Measurements from ENCODE around the gene KLK1. TPM values are rescaled to one million over a fixed set of nuclear protein-coding genes. Genes with fewer than 3 reads are reported as not detected.
A peak's percentile ranks its signal among the peaks of the same experiment; 100 is the strongest.

Gene KLK1
- total and polyA plus RNA-seq, 9 donors, result 0.15 to 0.54 (median 0.28) TPM; not detected in 1

DNA sequence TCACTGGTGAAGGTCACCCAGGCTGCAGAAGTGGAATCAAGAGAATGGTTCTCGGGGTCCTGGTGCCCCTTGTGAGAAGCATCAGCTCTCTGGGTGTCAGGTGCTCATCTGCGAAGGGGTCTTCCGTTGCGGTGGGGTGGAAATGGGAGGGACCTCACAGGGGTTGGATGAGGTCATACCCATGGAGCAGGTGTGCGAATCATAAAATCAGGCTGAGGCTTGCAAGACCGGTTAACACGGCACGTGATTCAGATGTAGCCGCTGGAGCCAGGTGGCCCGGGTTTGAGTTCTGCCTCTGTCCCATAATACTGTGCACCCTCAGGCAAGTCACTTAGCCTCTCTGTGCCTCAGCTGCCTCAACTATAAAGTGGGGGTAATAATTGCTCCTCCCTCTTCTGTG lies 13.7 kb upstream of the KLK1 start:
- Histone ChIP-seq H3K36me3 (ENCODE audit: control insufficient read depth, insufficient read depth, low read length) (no peaks in the 10 kb centered on the region), H3K27me3 (ENCODE audit: control insufficient read depth, insufficient read depth, low read length) (peaks cover 24% of the 10 kb centered on the region), H3K4me3 (ENCODE audit: low read length) (no peak overlapping the region), H3K27ac (ENCODE audit: low read length) (no peak overlapping the region), H3K9me3 (replicated peaks; ENCODE audit: control insufficient read depth, low read depth, low read length) (no peaks in the 10 kb centered on the region), H3K4me1 (ENCODE audit: control insufficient read depth, insufficient read depth, low read length) (peaks cover 10% of the 10 kb centered on the region)
- 68% methylated on average over 10 of the region's 10 CpGs for WGBS (ENCODE audit: insufficient coverage)
- DNase-seq, result no peak

DNA sequence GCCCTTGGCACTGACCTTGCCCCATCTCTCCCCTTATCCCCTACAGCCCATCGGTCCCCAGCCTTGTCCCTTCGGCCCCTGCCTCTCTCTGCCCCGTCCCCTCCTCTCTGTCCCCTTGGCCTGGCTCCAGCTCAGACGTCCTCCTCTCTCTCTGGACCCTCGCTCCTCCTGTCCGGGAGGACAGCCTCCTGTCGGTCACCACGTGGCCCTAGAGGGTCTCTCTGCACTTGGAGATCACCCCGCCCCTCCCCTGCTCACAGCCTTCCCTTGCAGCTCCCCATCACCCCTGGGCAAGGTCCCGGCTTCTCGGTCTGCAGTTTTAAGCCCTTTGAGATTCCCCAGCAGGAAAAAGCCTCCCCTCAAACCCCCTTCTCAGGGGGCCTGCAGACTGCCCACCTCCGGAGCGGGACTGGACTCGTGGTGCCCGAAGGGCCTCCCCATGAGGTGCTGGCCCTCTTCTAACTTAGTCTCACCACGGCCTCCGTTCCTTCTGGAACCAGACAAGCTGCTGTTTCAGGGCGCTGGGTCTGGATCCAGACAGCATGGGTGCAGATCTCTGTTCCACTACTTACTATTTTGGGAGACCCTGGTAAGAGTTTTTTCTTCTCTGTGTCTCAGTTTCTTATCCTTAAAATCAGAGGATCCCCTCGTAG lies 13.1 kb upstream of the KLK1 start:
- no peak for DNase-seq
- Histone ChIP-seq H3K36me3 (ENCODE audit: control insufficient read depth, insufficient read depth, low read length) (no peaks in the 10 kb centered on the region), H3K9me3 (replicated peaks; ENCODE audit: control insufficient read depth, low read depth, low read length) (no peaks in the 10 kb centered on the region), H3K27me3 (ENCODE audit: control insufficient read depth, insufficient read depth, low read length) (peaks cover 24% of the 10 kb centered on the region), H3K27ac (ENCODE audit: low read length) (no peak overlapping the region), H3K4me1 (ENCODE audit: control insufficient read depth, insufficient read depth, low read length) (peaks cover 10% of the 10 kb centered on the region), H3K4me3 (ENCODE audit: low read length) (no peak overlapping the region)
- WGBS (ENCODE audit: insufficient coverage), result 23% methylated on average over 12 of the region's 19 CpGs

- peak; percentile 62 for DNase-seq
- WGBS (ENCODE audit: insufficient coverage), result 2% methylated on average over 62 of the region's 67 CpGs
- Histone ChIP-seq H3K27ac (ENCODE audit: low read length) (no peak overlapping the region), H3K36me3 (ENCODE audit: control insufficient read depth, insufficient read depth, low read length) (no peaks in the 10 kb centered on the region), H3K9me3 (replicated peaks; ENCODE audit: control insufficient read depth, low read depth, low read length) (no peaks in the 10 kb centered on the region), H3K4me1 (ENCODE audit: control insufficient read depth, insufficient read depth, low read length) (peaks cover 10% of the 10 kb centered on the region), H3K27me3 (ENCODE audit: control insufficient read depth, insufficient read depth, low read length) (peaks cover 24% of the 10 kb centered on the region), H3K4me3 (ENCODE audit: low read length) (peak overlapping the region; percentile 50)
Observed at GRCh38 chr19:50835785-50836542, 12.4 kb upstream of the KLK1 start.

GRCh38 chr19:50835103-50835784 lies 11.7 kb upstream of the KLK1 start:
- Histone ChIP-seq H3K36me3 (ENCODE audit: control insufficient read depth, insufficient read depth, low read length) (no peaks in the 10 kb centered on the region), H3K9me3 (replicated peaks; ENCODE audit: control insufficient read depth, low read depth, low read length) (no peaks in the 10 kb centered on the region), H3K4me1 (ENCODE audit: control insufficient read depth, insufficient read depth, low read length) (peaks cover 10% of the 10 kb centered on the region), H3K4me3 (ENCODE audit: low read length) (peak overlapping the region; percentile 50), H3K27ac (ENCODE audit: low read length) (no peak overlapping the region), H3K27me3 (ENCODE audit: control insufficient read depth, insufficient read depth, low read length) (peaks cover 24% of the 10 kb centered on the region)
- no peak for DNase-seq
- WGBS (ENCODE audit: insufficient coverage), result 43% methylated on average over 8 of the region's 13 CpGs

DNA sequence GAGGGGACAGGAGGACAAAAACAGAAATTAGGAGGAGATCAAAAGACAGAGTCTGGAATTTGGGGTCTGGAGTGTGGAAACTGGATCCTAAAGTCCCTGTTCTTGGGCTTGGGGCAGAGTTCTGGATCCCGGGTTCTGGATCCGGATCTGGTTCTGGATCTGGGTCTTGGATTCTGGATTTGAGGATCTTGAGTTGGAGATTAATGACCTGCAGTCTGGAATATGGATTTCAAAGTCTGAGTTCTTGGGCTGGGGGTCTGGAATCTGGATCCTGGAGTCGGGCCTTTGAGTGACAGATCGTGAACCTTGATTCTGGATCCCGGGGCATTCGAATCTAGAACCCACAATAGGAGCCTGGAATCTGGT lies 10.2 kb upstream of the KLK1 start:
- H3K36me3 ChIP-seq (ENCODE audit: control insufficient read depth, insufficient read depth, low read length), result no peaks in the 10 kb centered on the region
- no peak for DNase-seq
- peaks cover 10% of the 10 kb centered on the region for H3K4me1 ChIP-seq (ENCODE audit: control insufficient read depth, insufficient read depth, low read length)
- H3K9me3 ChIP-seq (replicated peaks; ENCODE audit: control insufficient read depth, low read depth, low read length), result no peaks in the 10 kb centered on the region
- no peak overlapping the region for H3K4me3 ChIP-seq (ENCODE audit: low read length)
- H3K27ac ChIP-seq (ENCODE audit: low read length), result no peak overlapping the region
- 95% methylated on average over 6 of the region's 6 CpGs for WGBS (ENCODE audit: insufficient coverage)
- H3K27me3 ChIP-seq (ENCODE audit: control insufficient read depth, insufficient read depth, low read length), result peaks cover 24% of the 10 kb centered on the region

- peaks cover 24% of the 10 kb centered on the region for H3K27me3 ChIP-seq (ENCODE audit: control insufficient read depth, insufficient read depth, low read length)
- DNase-seq, result no peak
- 73% methylated on average over 8 of the region's 8 CpGs for WGBS (ENCODE audit: insufficient coverage)
Observed at GRCh38 chr19:50833117-50833801, 9.7 kb upstream of the KLK1 start, which contains the start of gene KLK15. TSS of gene KLK15 (minus strand) at chr19:50833574. CDS start at chr19:50831492, 2,082 bp downstream.

GRCh38 chr19:50832666-50833065 lies 9.1 kb upstream of the KLK1 start:
- no peak overlapping the region for H3K4me3 ChIP-seq (ENCODE audit: low read length)
- H3K4me1 ChIP-seq (ENCODE audit: control insufficient read depth, insufficient read depth, low read length), result peaks cover 10% of the 10 kb centered on the region
- H3K9me3 ChIP-seq (replicated peaks; ENCODE audit: control insufficient read depth, low read depth, low read length), result no peaks in the 10 kb centered on the region
- H3K27ac ChIP-seq (ENCODE audit: low read length), result no peak overlapping the region
- peaks cover 24% of the 10 kb centered on the region for H3K27me3 ChIP-seq (ENCODE audit: control insufficient read depth, insufficient read depth, low read length)
- no peaks in the 10 kb centered on the region for H3K36me3 ChIP-seq (ENCODE audit: control insufficient read depth, insufficient read depth, low read length)
- WGBS (ENCODE audit: insufficient coverage), result 91% methylated on average over 8 of the region's 8 CpGs
- DNase-seq, result no peak

More at GRCh38 chr19:50833117-50833801, 9.7 kb upstream of the KLK1 start, which contains the start of gene KLK15:
- Histone ChIP-seq H3K9me3 (replicated peaks; ENCODE audit: control insufficient read depth, low read depth, low read length) (no peaks in the 10 kb centered on the region), H3K36me3 (ENCODE audit: control insufficient read depth, insufficient read depth, low read length) (no peaks in the 10 kb centered on the region), H3K4me1 (ENCODE audit: control insufficient read depth, insufficient read depth, low read length) (peaks cover 10% of the 10 kb centered on the region), H3K27ac (ENCODE audit: low read length) (no peak within 1 kb of the TSS), H3K4me3 (ENCODE audit: low read length) (no peak within 1 kb of the TSS)

GRCh38 chr19:50831026-50831396 lies 7.4 kb upstream of the KLK1 start:
- peaks cover 17% of the 10 kb centered on the region for H3K27me3 ChIP-seq (ENCODE audit: control insufficient read depth, insufficient read depth, low read length)
- no peak overlapping the region for H3K27ac ChIP-seq (ENCODE audit: low read length)
- peaks cover 7% of the 10 kb centered on the region for H3K4me1 ChIP-seq (ENCODE audit: control insufficient read depth, insufficient read depth, low read length)
- DNase-seq, result no peak
- 70% methylated on average over 7 of the region's 7 CpGs for WGBS (ENCODE audit: insufficient coverage)
- no peaks in the 10 kb centered on the region for H3K9me3 ChIP-seq (replicated peaks; ENCODE audit: control insufficient read depth, low read depth, low read length)
- H3K36me3 ChIP-seq (ENCODE audit: control insufficient read depth, insufficient read depth, low read length), result no peaks in the 10 kb centered on the region
- H3K4me3 ChIP-seq (ENCODE audit: low read length), result no peak overlapping the region

- Histone ChIP-seq H3K27ac (ENCODE audit: low read length) (no peak overlapping the region), H3K4me1 (ENCODE audit: control insufficient read depth, insufficient read depth, low read length) (peaks cover 3% of the 10 kb centered on the region), H3K4me3 (ENCODE audit: low read length) (no peak overlapping the region), H3K9me3 (replicated peaks; ENCODE audit: control insufficient read depth, low read depth, low read length) (no peaks in the 10 kb centered on the region), H3K27me3 (ENCODE audit: control insufficient read depth, insufficient read depth, low read length) (peaks cover 14% of the 10 kb centered on the region), H3K36me3 (ENCODE audit: control insufficient read depth, insufficient read depth, low read length) (no peaks in the 10 kb centered on the region)
- DNase-seq, result no peak
- WGBS (ENCODE audit: insufficient coverage), result 35% methylated on average over 13 of the region's 17 CpGs
Observed at GRCh38 chr19:50830266-50831025, 6.9 kb upstream of the KLK1 start.

Measured in muscle of leg (tissue), 11 donors.